H7 (cell line): ENCODE data around the gene OXLD1. TPM values are rescaled to one million over a fixed set of nuclear protein-coding genes. Genes with fewer than 3 reads are reported as not detected.

ENCODE experiments used
- DNase-seq: peaks from one replicate; pipeline ENCODE4 v3.0.0; 2012
- H3K27me3 ChIP-seq: 2 replicates; pipeline ENCODE4 v1.6.0; 2011; ENCODE audit warnings: mild to moderate bottlenecking, low read length; ENCODE audit not compliant: control insufficient read depth, insufficient read depth
- H3K36me3 ChIP-seq: replicated peaks from 2 replicates; pipeline ENCODE4 v1.5.1; 2011; ENCODE audit warnings: low read length; ENCODE audit not compliant: control insufficient read depth, insufficient read depth
- H3K4me3 ChIP-seq: 2 replicates; pipeline ENCODE4 v1.5.1; 2011; ENCODE audit warnings: low read depth, mild to moderate bottlenecking, control low read depth, low read length, moderate library complexity; ENCODE audit not compliant: insufficient read depth
- total RNA-seq: library from RNA; depleted of rRNA; stranded (reverse); fragments of >200 nt; shearing (Covaris generic); gene quantifications from 2 replicates; pipeline ENCODE4 v1.2.3, GENCODE V29; 2014

OXLD1 gene
- total RNA-seq, 1 experiment from 2014 or later, result 115 TPM

GRCh38 chr17:81706757-81707624 is 40.6 kb upstream of the OXLD1 start:
- H3K27me3 ChIP-seq, result peaks cover 1% of the 10 kb centered on the region; the same call in 1 of the 2 replicates
- peaks cover 10% of the 10 kb centered on the region for H3K36me3 ChIP-seq
- DNase-seq, result no peak
- H3K4me3 ChIP-seq, result no peak overlapping the region

- no peak for DNase-seq
These were observed 39.8 kb upstream of the OXLD1 start for GRCh38 chr17:81706232-81706611.

GRCh38 chr17:81705518-81706231 is 39.3 kb upstream of the OXLD1 start:
- Histone ChIP-seq H3K27me3 (no peaks in the 10 kb centered on the region), H3K4me3 (no peak overlapping the region), H3K36me3 (peaks cover 15% of the 10 kb centered on the region)
- no peak for DNase-seq

More at GRCh38 chr17:81706232-81706611, 39.8 kb upstream of the OXLD1 start:
- Histone ChIP-seq H3K4me3 (no peak overlapping the region), H3K36me3 (peaks cover 13% of the 10 kb centered on the region), H3K27me3 (peaks cover 1% of the 10 kb centered on the region; the same call in 1 of the 2 replicates)

- Histone ChIP-seq H3K36me3 (peaks cover 16% of the 10 kb centered on the region), H3K4me3 (peak overlapping the region; percentile 93), H3K27me3 (no peaks in the 10 kb centered on the region)
- no peak for DNase-seq
These were observed 37.6 kb upstream of the OXLD1 start for GRCh38 chr17:81703747-81704654.

GRCh38 chr17:81702934-81703746 is 36.7 kb upstream of the OXLD1 start, which contains the start of gene MRPL12:
TSS of gene MRPL12 (plus strand) at chr17:81703367. CDS start at chr17:81703502, 135 bp downstream.
- Histone ChIP-seq H3K4me3 (peak within 1 kb of the TSS; percentile 93), H3K36me3 (peaks cover 18% of the 10 kb centered on the region), H3K27me3 (no peaks in the 10 kb centered on the region)
- DNase-seq, result peak; percentile 99

GRCh38 chr17:81701288-81702071 is 35.1 kb upstream of the OXLD1 start:
- H3K36me3 ChIP-seq, result peaks cover 22% of the 10 kb centered on the region
- H3K4me3 ChIP-seq, result no peak overlapping the region; the same call in 1 of the 2 replicates
- no peaks in the 10 kb centered on the region for H3K27me3 ChIP-seq
- DNase-seq, result no peak

GRCh38 chr17:81700353-81701287 is 34.2 kb upstream of the OXLD1 start:
- DNase-seq, result no peak
- H3K36me3 ChIP-seq, result peaks cover 21% of the 10 kb centered on the region
- H3K4me3 ChIP-seq, result no peak overlapping the region
- H3K27me3 ChIP-seq, result no peaks in the 10 kb centered on the region

- Histone ChIP-seq H3K36me3 (peaks cover 15% of the 10 kb centered on the region), H3K27me3 (no peaks in the 10 kb centered on the region), H3K4me3 (no peak overlapping the region)
- no peak for DNase-seq
These were observed 31.0 kb upstream of the OXLD1 start for GRCh38 chr17:81697261-81698044.

GRCh38 chr17:81696218-81696941 is 30.0 kb upstream of the OXLD1 start:
- Histone ChIP-seq H3K27me3 (no peaks in the 10 kb centered on the region), H3K36me3 (peaks cover 17% of the 10 kb centered on the region), H3K4me3 (no peak overlapping the region)
- no peak for DNase-seq

- Histone ChIP-seq H3K27me3 (no peaks in the 10 kb centered on the region), H3K36me3 (peaks cover 16% of the 10 kb centered on the region), H3K4me3 (no peak overlapping the region)
- no peak for DNase-seq
These were observed 29.4 kb upstream of the OXLD1 start for GRCh38 chr17:81695801-81696200.

- Histone ChIP-seq H3K36me3 (peaks cover 15% of the 10 kb centered on the region), H3K4me3 (no peak overlapping the region)
- DNase-seq, result no peak
These were observed 28.8 kb upstream of the OXLD1 start for GRCh38 chr17:81695211-81695610.

More at GRCh38 chr17:81695211-81695610, 28.8 kb upstream of the OXLD1 start:
- no peaks in the 10 kb centered on the region for H3K27me3 ChIP-seq
